HG03097 (cell line): ENCODE results near the gene PIPOX.
"Not testable (repeated sequence)": the region's sequence is repeated elsewhere in the genome, so short reads cannot be mapped to it uniquely, and the experiment has no call there.

ENCODE experiments used
- ATAC-seq: cut with Tn5 transposase; IDR thresholded peaks from one replicate; pipeline ENCODE4 v1.9.1; 2021; ENCODE audit not compliant: unreplicated experiment, low FRiP score

The PIPOX gene

GRCh38 chr17:29071303-29071702 lies 28.4 kb downstream of the PIPOX start:
- ATAC-seq: no peak

- no peak for ATAC-seq
Measured at GRCh38 chr17:29073045-29073444, 30.1 kb downstream of the PIPOX start.

DNA sequence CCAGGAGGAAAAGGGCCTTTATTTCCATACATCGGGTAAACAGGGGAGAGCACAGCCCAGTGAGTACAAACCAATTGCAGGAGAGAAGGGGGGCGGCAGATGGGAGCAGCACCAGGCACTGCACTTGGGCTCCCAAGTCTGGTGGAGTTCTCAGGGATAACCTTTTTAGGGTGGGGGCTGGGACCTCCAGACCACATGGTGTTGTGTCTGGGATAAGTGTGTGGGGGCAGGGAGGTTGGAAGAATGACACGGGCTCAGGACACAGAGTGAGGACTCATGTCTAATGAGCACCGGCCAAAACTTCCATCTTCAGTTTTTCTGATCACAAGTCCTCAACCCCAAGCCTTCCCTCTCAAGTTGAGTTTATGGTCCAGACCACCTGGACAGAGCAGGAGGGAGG lies 30.6 kb downstream of the PIPOX start:
- no peak for ATAC-seq

DNA sequence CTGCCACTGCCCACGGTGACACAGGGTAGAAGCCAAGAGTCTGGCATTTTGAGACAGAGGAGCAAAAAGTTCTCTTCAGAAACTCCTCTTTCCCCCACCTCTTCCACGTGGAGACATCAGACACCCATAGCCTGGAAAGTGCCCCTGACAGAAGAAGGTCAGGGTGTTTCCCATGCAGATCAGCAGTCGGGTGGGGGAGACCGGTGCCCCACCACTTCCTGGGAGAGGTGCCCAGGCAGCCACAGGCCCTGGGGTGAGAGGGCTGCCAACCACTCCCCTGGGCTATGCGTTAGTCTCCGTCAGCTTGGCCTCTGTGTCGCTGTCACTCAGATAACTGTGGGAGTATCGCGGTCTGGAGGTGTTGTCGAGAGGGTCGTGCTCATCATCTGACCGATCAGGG lies 31.5 kb downstream of the PIPOX start:
- ATAC-seq: no peak

DNA sequence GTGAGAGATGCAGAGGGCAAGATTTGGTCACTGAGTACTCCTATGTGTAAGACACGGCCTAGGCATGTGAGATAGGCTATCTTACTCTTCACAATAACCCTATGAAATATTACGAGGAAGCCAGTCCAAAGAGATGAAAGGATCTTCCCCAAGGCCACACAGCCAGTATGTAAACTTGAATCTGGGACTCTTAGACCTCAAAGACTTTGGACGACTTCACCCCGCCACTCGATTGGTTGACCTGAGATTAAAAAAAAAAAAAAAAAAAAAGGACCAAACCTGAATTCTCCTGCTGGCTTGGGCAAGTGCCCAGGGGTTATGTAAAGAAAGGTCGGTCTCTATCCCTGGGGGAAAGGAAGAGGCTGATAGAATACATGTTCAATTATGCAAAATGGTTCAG lies 33.1 kb downstream of the PIPOX start:
- ATAC-seq: no peak

- ATAC-seq: no peak
Measured at GRCh38 chr17:29076722-29077121, 33.8 kb downstream of the PIPOX start.

- no peak for ATAC-seq
Measured at GRCh38 chr17:29077320-29077719, 34.4 kb downstream of the PIPOX start.

DNA sequence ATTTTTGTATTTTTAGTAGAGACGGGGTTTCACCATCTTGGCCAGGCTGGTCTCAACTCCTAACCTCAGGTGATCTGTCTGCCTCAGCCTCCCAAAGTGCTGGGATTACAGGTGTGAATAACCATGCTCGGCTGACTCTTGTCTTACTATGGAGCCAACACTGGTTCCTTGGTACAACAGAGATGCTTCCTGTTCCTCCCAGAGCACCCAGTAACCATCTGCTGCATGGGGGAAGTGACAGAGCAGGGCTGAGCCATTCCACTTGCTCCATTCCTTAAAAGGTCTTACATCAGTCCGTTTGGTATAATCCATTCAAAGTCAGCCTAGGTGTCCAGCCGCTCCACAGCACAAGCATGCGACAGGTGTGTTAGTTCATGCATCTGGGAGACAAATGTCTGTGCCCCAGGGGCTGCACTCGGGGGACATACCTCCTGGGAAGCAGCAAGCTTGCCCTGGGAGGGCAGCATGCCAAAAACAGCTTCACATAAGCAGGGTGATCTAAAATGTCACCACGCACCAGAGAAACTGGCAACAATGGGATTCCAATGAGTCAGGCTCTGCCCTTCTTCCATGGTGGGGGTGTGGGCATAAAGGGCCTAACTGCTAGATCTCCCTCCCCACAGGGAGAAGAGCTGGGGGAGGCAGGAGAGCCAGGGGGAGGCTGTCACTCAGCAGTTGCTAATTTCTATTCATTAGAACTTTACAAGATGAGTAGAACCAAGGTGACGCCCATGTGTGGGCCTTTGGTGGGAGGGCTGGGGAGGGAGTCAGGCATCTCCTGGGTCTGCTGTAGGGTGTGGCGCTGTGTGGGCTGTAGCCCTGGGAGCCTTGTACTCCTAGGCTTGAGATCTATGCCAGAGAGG lies 35.5 kb downstream of the PIPOX start:
- ATAC-seq: no peak

DNA sequence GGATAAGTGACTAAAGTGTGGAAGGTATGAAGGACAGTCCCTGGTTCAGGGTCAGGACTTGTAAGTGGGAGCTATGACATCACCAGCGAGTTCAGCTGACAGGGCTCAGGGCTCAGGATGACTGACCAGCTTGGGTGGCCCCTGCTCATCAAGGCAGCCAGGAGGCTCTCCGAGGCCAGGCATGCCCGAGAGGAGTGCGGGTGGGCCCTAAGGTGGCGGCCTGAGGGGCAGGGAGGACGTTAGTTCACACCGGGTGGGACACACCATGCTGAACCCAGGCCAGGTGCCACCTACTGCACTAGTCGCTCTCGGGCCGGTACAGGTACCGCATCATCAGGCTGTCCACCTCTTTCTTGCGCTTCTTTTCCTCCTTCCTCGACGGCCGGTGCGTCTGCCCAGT lies 36.5 kb downstream of the PIPOX start:
- ATAC-seq: no peak

DNA sequence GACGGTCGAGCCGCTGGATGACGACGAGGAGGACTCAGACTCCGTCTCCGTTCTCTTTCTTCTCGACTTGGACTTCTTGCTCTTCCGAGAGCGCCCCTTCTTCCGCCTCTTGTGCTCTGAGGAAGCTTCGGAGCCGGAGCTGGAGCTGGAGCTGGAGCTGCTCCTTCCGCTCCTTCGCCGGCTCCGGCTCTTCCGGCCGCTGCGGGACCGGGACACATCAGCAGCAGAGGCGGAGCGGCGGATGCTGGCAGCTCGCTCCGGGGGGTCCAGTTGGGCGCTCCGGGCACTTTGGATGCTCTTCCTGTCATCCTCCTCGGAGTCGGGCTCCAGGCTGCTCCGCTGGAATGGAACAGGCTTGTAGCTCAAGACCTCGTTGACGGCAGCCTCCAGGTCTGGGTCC lies 36.9 kb downstream of the PIPOX start:
- no peak for ATAC-seq

GRCh38 chr17:29080323-29080722 lies 37.4 kb downstream of the PIPOX start:
- no peak for ATAC-seq

DNA sequence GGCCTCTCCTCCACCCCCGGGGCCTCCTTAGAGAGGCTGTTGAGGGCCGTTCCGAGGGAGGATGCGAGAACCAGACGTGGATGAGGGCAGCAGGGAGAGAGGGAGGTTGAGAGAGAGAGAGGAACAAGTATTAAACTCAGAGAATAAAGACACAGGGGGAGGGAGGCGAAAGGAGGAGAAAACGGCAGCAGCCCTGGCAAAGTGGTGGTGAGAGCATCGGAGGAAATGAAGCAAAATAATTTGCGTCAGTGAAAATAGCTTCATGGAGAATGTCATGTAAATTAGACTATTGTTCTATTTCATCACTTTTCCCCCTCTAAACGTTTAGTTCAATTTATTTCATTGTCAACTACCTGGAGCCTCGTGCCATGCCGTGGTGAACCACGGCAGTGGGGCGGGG lies 38.0 kb downstream of the PIPOX start:
- no peak for ATAC-seq

DNA sequence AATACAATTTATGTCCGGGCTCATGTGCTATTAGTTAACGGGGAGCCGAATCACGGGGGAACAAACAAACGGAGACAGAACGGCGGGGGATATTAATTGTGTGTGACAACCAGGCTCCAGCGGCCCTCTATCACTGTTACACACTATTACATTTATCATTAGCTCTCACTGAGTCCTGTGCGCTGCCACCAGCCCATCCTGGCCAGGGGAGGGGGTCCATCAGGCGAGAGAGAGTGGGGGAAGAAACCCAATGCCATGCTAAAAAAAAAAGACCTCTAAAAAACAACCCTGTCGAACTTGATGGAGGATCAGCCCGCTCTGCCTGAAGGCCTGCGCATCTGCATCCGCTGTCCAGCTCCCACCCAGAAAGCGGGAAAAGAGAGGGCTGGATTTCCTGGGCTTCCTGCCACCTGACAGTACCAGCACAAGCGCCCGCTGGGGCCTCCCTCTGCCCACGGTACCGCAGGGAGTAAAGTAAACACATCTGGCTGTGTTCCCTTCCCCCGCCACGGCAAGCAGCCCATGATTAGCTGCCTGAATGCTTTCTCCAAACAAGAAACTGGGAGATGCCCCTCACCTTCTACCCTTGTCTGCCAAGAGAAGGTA lies 41.7 kb downstream of the PIPOX start:
- no peak for ATAC-seq

GRCh38 chr17:29085223-29085622 lies 42.3 kb downstream of the PIPOX start:
- ATAC-seq: no peak

GRCh38 chr17:29086628-29087332 lies 43.8 kb downstream of the PIPOX start:
- ATAC-seq: no peak

DNA sequence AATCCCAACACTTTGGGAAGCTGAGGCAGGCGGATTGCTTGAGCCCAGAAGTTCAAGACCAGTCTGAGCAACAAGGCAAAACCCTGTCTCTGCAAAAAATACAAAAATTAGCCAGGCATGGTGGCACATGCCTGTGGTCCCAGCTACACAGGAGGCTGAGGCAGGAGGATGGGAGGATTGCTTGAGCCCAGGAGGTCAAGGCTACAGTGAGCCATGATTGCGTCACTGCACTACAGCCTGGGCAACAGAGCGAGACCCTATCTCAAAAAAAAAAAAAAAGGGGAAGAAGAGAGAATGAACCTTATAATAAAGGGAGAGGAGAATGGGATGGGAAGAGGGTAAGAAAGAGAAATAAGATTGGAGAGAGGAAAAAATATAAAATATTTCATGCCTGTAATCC lies 45.8 kb downstream of the PIPOX start:
- ATAC-seq: not testable (repeated sequence)

DNA sequence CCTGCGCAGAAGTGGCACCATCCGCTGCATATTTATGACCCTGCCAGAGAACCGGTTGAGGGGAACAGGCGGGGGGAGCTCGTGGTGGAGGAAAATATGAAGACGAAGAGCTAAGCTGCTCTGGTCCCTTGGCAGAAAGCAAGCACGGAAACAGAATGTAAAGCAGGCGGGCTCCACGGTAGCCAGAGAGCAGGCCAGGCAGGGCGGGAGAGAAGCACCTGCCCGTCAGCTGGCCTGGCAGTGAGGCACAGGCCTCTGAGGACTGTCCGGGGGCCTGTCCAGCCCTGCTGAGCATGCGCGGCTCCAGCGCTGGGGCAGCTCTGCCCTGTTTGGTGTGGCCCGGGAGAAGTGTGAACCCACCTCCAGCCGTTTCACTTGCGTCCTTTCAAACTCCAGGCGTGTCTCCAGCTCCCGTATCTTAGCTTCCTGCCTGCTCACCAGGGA lies 46.7 kb downstream of the PIPOX start:
- no peak for ATAC-seq

DNA sequence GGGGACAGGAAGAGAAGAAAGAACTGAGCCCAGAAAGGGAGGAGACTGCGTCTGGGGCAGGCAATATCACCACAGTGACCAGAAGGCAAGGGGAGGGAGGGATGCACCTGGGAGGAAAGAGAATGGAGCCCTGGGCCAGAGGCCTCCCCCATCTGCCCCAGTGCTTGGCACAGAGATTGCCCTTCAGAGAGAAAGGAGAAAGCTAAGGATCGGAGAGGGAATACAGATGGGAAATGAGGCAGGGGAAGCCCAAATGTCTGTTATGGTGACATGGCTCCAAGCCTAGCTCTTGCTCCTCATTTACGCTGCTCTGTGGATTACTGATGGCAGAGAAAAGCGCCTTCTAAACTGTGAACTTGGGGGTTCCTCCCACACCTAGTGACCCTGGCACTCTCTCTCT lies 47.2 kb downstream of the PIPOX start:
- no peak for ATAC-seq

DNA sequence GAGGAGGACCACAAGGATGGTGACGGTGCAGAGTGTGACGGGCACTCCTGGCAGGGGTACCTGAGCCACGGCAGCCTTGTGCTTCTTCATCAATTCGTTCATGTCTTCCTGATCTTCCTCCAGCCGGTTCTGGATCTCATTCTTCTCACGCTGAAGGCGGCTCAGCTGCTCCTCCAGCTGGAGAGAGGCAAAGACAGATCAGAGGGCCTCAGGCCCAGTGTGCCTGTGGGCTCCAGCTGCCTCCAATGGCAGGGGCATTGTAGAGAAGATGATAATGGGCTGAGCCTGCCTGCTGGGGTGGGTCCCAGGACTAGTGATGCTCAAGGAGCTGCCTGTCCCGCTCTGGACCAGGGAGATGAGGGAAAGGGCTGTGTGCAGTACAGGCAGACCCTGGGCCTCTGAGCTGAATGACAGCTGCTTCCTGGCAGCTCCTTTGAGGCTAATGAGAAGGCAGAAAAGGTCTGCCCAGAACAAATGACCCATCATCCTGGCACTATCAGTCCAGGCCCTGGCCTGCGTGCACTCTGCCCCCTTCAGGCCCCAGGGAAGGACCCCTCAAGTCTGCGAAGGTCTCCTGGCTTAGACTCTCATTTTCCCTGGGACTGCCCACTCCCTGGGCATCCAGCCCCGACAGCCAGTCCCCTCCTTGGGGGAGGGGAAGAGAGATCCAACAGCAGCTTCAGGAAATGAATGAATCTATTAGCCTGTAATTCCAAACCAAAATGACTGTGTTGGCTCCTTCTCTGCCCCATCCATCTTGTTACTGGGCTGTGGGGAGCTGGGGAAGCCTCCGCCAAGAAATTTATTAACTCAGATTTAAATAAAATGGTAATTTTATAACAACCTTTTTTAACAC lies 48.0 kb downstream of the PIPOX start:
- ATAC-seq: no peak

DNA sequence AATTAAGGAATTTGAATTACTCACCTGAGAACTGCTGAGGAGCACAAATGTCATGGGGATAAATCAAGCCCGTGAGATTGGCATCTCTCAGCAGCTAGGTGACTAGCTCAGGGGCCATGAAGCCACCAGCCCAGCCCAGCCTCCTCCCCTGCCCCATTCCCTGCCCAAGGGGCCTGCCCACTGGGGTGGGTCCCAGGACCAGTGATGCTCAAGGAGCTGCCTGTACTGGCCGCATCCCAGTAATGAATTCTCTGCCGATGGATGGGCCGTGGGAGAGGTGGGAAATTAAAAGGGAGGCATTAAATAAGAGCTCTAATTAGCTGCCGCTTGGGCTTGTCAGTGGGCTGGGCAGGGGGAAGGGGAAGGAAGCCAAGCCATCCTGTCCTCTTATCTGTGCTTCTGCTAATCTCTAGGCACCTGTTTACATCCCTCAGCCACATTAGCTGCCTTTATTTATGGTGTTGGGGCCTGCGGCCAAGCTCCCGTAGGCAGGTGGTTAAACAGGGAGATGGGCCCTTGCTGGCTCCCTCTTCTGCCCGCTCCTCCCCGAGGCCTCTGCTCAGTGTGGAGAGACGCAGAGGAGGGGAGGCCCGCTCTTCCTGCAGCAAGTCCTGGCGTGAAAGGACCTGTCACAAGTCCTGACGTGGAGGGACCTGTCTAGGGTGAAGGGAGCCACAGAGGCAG lies 48.8 kb downstream of the PIPOX start:
- no peak for ATAC-seq
